SK-N-SH treated with all-trans-retinoic acid at 6 μM for 48 hours (cell line): ENCODE results near the gene CD40.

Experiments used
- BACH2 ChIP-seq: fragments of 250-450 bp; sonication (Bioruptor Pico); IDR thresholded peaks from 2 replicates; pipeline ENCODE4 v1.9.0; 2021; ENCODE audit warnings: mild to moderate bottlenecking, borderline replicate concordance
- ZNF8 ChIP-seq: fragments of 450-650 bp; formaldehyde crosslinking; IDR thresholded peaks from 2 replicates; pipeline ENCODE4 v1.5.0; 2020; ENCODE audit warnings: mild to moderate bottlenecking, moderate library complexity
- TF ChIP-seq, protein P1 (sequence below): fragments of 250-450 bp; sonication (Bioruptor Pico); IDR thresholded peaks from 2 replicates; pipeline ENCODE4 v1.5.1; 2021; ENCODE audit warnings: mild to moderate bottlenecking, moderate library complexity

- no peak for TF ChIP-seq BACH2 (CRISPR knock-in tag)
- TF ChIP-seq, protein P1, sequence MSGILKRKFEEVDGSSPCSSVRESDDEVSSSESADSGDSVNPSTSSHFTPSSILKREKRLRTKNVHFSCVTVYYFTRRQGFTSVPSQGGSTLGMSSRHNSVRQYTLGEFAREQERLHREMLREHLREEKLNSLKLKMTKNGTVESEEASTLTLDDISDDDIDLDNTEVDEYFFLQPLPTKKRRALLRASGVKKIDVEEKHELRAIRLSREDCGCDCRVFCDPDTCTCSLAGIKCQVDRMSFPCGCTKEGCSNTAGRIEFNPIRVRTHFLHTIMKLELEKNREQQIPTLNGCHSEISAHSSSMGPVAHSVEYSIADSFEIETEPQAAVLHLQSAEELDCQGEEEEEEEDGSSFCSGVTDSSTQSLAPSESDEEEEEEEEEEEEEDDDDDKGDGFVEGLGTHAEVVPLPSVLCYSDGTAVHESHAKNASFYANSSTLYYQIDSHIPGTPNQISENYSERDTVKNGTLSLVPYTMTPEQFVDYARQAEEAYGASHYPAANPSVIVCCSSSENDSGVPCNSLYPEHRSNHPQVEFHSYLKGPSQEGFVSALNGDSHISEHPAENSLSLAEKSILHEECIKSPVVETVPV, result no peak
- TF ChIP-seq ZNF8 (CRISPR knock-in tag), result no peak
These were observed 60.8 kb downstream of the CD40 start for GRCh38 chr20:46178891-46179290.
